Measurements from ENCODE around the gene VMO1. TPM values are rescaled to one million over a fixed set of nuclear protein-coding genes. Genes with fewer than 3 reads are reported as not detected.

The VMO1 gene
- polyA plus RNA-seq, 1 experiment = not detected

GRCh38 chr17:4789951-4790704, 4.0 kb upstream of the VMO1 start:
- DNase-seq (ENCODE audit: low read depth, low spot score) = peak; percentile 69
- ChIA-PET CTCF (interaction anchor here (0.6 to 5.7 kb wide), 27 partner anchors 8 to 1762 kb away, joined by 3 to 46 read pairs (median 4); partner anchors contain the start of genes ARRB2, PELP1, PLD2 and RNF167), POLR2A (interaction anchor here (1.1 to 1.5 kb wide), 4 partner anchors 10 to 80 kb away, joined by 3 to 5 read pairs (median 4); partner anchors contain the start of genes ARRB2 and PLD2)
- Histone ChIP-seq H3K27ac (ENCODE audit: low read depth, low read length) (peak overlapping the region; percentile 75), H3K9me3 (ENCODE audit: control insufficient read depth, insufficient read depth, low read length) (no peaks in the 10 kb centered on the region; the same call in 1 of the 2 replicates), H3K4me3 (ENCODE audit: low read depth, low read length) (peak overlapping the region; percentile 66), H3K27me3 (ENCODE audit: control insufficient read depth, insufficient read depth, low read length) (peaks cover 17% of the 10 kb centered on the region)
- TF ChIP-seq, protein P1, sequence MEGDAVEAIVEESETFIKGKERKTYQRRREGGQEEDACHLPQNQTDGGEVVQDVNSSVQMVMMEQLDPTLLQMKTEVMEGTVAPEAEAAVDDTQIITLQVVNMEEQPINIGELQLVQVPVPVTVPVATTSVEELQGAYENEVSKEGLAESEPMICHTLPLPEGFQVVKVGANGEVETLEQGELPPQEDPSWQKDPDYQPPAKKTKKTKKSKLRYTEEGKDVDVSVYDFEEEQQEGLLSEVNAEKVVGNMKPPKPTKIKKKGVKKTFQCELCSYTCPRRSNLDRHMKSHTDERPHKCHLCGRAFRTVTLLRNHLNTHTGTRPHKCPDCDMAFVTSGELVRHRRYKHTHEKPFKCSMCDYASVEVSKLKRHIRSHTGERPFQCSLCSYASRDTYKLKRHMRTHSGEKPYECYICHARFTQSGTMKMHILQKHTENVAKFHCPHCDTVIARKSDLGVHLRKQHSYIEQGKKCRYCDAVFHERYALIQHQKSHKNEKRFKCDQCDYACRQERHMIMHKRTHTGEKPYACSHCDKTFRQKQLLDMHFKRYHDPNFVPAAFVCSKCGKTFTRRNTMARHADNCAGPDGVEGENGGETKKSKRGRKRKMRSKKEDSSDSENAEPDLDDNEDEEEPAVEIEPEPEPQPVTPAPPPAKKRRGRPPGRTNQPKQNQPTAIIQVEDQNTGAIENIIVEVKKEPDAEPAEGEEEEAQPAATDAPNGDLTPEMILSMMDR (IDR thresholded peaks at IDR 0.05; ENCODE audit: low read depth, low read length) = peak; percentile 66

GRCh38 chr17:4789701-4789950, 3.5 kb upstream of the VMO1 start:
- Histone ChIP-seq H3K27ac (ENCODE audit: low read depth, low read length) (no peak overlapping the region), H3K27me3 (ENCODE audit: control insufficient read depth, insufficient read depth, low read length) (peaks cover 18% of the 10 kb centered on the region), H3K4me3 (ENCODE audit: low read depth, low read length) (peak overlapping the region; percentile 66), H3K9me3 (ENCODE audit: control insufficient read depth, insufficient read depth, low read length) (no peaks in the 10 kb centered on the region; the same call in 1 of the 2 replicates)
- no peak for DNase-seq (ENCODE audit: low read depth, low spot score)
- TF ChIP-seq, protein P1 (IDR thresholded peaks at IDR 0.05; ENCODE audit: low read depth, low read length) = no peak
- ChIA-PET CTCF (interaction anchor here (0.6 to 5.7 kb wide), 14 partner anchors 8 to 269 kb away, joined by 3 to 46 read pairs (median 4); partner anchors contain the start of genes ARRB2, PLD2, RNF167 and SLC25A11), POLR2A (interaction anchor here (1.1 to 1.5 kb wide), 4 partner anchors 10 to 79 kb away, joined by 3 to 5 read pairs (median 4); partner anchors contain the start of genes ARRB2 and PLD2)

- Histone ChIP-seq H3K27ac (ENCODE audit: low read depth, low read length) (no peak within 1 kb of the TSS), H3K27me3 (ENCODE audit: control insufficient read depth, insufficient read depth, low read length) (peaks cover 23% of the 10 kb centered on the region), H3K9me3 (ENCODE audit: control insufficient read depth, insufficient read depth, low read length) (no peaks in the 10 kb centered on the region; the same call in 1 of the 2 replicates), H3K4me3 (ENCODE audit: low read depth, low read length) (peak within 1 kb of the TSS; percentile 66)
- no peak for DNase-seq (ENCODE audit: low read depth, low spot score)
- TF ChIP-seq, protein P1 (IDR thresholded peaks at IDR 0.05; ENCODE audit: low read depth, low read length) = no peak
- ChIA-PET POLR2A (interaction anchor here (0.7 to 1.5 kb wide), 5 partner anchors 9 to 79 kb away, joined by 3 to 5 read pairs (median 4); partner anchors contain the start of genes ARRB2 and PLD2), CTCF (interaction anchor here (0.6 to 5.7 kb wide), 13 partner anchors 9 to 269 kb away, joined by 3 to 46 read pairs (median 4); partner anchors contain the start of genes ARRB2, PLD2, RNF167 and SLC25A11)
Measured at GRCh38 chr17:4788807-4789700, 2.9 kb upstream of the VMO1 start, which contains the start of gene GLTPD2. TSS of gene GLTPD2 (plus strand) at chr17:4788964. CDS start at chr17:4789012, 48 bp downstream.

DNA sequence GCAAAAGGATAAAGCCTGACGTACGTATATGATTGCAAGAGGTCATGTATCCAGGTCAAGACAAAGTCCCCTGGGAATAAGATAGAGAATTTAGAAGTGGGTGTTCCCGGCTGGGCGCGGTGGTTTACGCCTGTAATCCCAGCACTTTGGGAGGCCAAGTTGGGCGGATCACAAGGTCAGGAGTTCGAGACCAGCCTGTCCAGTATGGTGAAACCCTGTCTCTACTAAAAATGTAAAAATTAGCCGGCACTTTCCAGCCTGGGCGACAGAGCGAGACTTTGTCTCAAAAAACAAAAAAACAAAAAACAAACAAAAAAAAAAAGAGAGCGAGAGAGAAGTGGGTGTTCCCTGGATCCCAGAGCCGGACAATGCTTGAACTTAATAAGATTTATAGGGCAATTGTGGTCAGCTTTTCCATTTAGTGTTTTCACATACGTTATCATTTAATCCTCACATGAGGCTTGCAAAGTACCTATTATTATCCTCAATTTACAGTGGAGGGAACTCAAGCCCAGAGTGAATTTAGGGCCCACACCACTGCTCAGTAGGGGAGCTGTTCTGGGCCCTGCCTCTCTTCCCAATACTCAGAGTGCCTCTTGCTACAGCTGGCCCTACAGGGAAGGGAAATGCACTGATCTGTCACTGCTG, 2.1 kb upstream of the VMO1 start:
- POLR2A ChIA-PET = interaction anchor here (0.7 kb wide), 1 partner anchor 48 kb away, joined by 3 read pairs; no protein-coding TSS in a partner anchor
- CTCF ChIA-PET = interaction anchor here (0.8 to 5.7 kb wide), 6 partner anchors 9 to 221 kb away, joined by 3 to 46 read pairs (median 4); partner anchors contain the start of gene ARRB2
- no peak overlapping the region for H3K4me3 ChIP-seq (ENCODE audit: low read depth, low read length)
- TF ChIP-seq, protein P1 (IDR thresholded peaks at IDR 0.05; ENCODE audit: low read depth, low read length) = no peak
- H3K9me3 ChIP-seq (ENCODE audit: control insufficient read depth, insufficient read depth, low read length) = no peaks in the 10 kb centered on the region; the same call in 1 of the 2 replicates
- no peak overlapping the region for H3K27ac ChIP-seq (ENCODE audit: low read depth, low read length)
- peaks cover 30% of the 10 kb centered on the region for H3K27me3 ChIP-seq (ENCODE audit: control insufficient read depth, insufficient read depth, low read length)
- no peak for DNase-seq (ENCODE audit: low read depth, low spot score)
